Spleen (tissue), 11 donors: ENCODE data around the gene CHST6. TPM values are rescaled to one million over a fixed set of nuclear protein-coding genes. Genes with fewer than 3 reads are reported as not detected.
A peak's percentile ranks its signal among the peaks of the same experiment; 100 is the strongest.
"Not testable (repeated sequence)": the region's sequence is repeated elsewhere in the genome, so short reads cannot be mapped to it uniquely, and the experiment has no call there.

ENCODE experiments used
- DNase-seq: peaks from one replicate; pipeline ENCODE4 v3.0.0-alpha.2; 2020
- H3K27ac ChIP-seq, 8 donors: fragments of 200-600 bp; sonication (generic) in 7 of 8; 1 replicate in 4 of 8; 2 replicates in 4 of 8; pipeline versions ENCODE4 v1.5.0 to v1.8.0; 2016 to 2021; ENCODE audit warnings: inconsistent platforms in 4 of 8, mild to moderate bottlenecking in 4 of 8, moderate library complexity in 1 of 8
- H3K27me3 ChIP-seq, 7 donors: fragments of 200-600 bp; sonication (generic) in 6 of 7; replicated peaks in 1 of 7; 1 replicate in 4 of 7; 2 replicates in 3 of 7; pipeline versions ENCODE4 v1.5.0 to v1.8.0; 2016 to 2021; ENCODE audit warnings: inconsistent platforms in 3 of 7, mild to moderate bottlenecking in 1 of 7
- H3K36me3 ChIP-seq, 6 donors: fragments of 200-600 bp; sonication (generic) in 5 of 6; 1 replicate in 4 of 6; 2 replicates in 2 of 6; pipeline versions ENCODE4 v1.5.0 to v1.8.0; 2016 to 2021; ENCODE audit warnings: inconsistent platforms in 2 of 6
- H3K4me1 ChIP-seq, 6 donors: fragments of 200-600 bp; sonication (generic) in 5 of 6; 1 replicate in 3 of 6; 2 replicates in 3 of 6; pipeline versions ENCODE4 v1.5.0 to v1.8.0; 2016 to 2021; ENCODE audit warnings: inconsistent platforms in 3 of 6
- H3K4me3 ChIP-seq, 8 donors: fragments of 200-600 bp; sonication (generic) in 7 of 8; 1 replicate in 4 of 8; 2 replicates in 4 of 8; pipeline versions ENCODE4 v1.5.0 to v1.8.0; 2016 to 2021; ENCODE audit warnings: inconsistent platforms in 4 of 8, mild to moderate bottlenecking in 4 of 8, moderate library complexity in 2 of 8
- H3K9me3 ChIP-seq, 8 donors: fragments of 200-600 bp; sonication (generic) in 7 of 8; 1 replicate in 4 of 8; 2 replicates in 4 of 8; pipeline versions ENCODE4 v1.5.0 to v1.8.0; 2016 to 2021; ENCODE audit warnings: inconsistent platforms in 4 of 8
- CTCF ChIP-seq, 11 experiments: fragments of 200-600 bp in 7 of 11; fragments of 450-650 bp in 4 of 11; sonication (generic) in 4 of 11; IDR thresholded peaks in 8 of 11; conservative IDR thresholded peaks in 3 of 11; 1 replicate in 7 of 11; 2 replicates in 4 of 11; pipeline versions ENCODE4 v1.4.0 to v1.8.0; 2016 to 2021; ENCODE audit warnings: antibody characterized with exemption in 11 of 11, inconsistent platforms in 4 of 11, mild to moderate bottlenecking in 1 of 11
- POLR2A ChIP-seq, 3 donors: fragments of 450-650 bp; IDR thresholded peaks; one replicate each; pipeline ENCODE4 v1.5.1; 2017; ENCODE audit warnings: antibody characterized with exemption in 3 of 3, mild to moderate bottlenecking in 1 of 3
- POLR2AphosphoS5 ChIP-seq, 3 donors: sonication (generic); formaldehyde crosslinking; IDR thresholded peaks; one replicate each; pipeline ENCODE4 v1.5.1; 2017; ENCODE audit warnings: antibody characterized with exemption in 3 of 3
- WGBS, 5 donors: extraction: QIAGEN DNeasy Blood & Tissue Kit in 3 of 5; methylation state at CpG; one replicate each; pipeline versions ENCODE4 v1.1.5 to v1.1.7; 2013 to 2018; 5-methylcytosine and 5-hydroxymethylcytosine counted together
- intact Hi-C: fragments of 100-400 bp; cut with DNase I; formaldehyde crosslinking; loops from one replicate; pipeline ENCODE4 v1.15.0; 2023; ENCODE audit warnings: low total_unique reads
- polyA plus RNA-seq, 3 donors: library from polyadenylated mRNA; stranded (reverse); fragments of 200-250 nt; gene quantifications; one replicate each; pipeline ENCODE4 v1.2.1, GENCODE V29; 2013
- total RNA-seq, 7 donors: library from RNA; depleted of rRNA in 3 of 7; stranded (reverse); fragments of >200 nt in 3 of 7; fragmentation: NEBNext Ultra II Directional in 4 of 7; extraction: Animal tissue kit (Norgen Biotek cat#: 25700) in 4 of 7; gene quantifications; one replicate each; pipeline versions ENCODE4 v1.1.0 to v1.2.1, GENCODE V29; 2016 to 2021
- donor health status: healthy with polysubstance abuse.
- donor health status: DM: no; HTN: no; CAD: no; lungs with moderate emphysema.
- donor health status: DM: no; HTN: no; CAD: no.
- donor health status: Bipolar disorder and iron deficiency.
- donor health status: healthy.
- donor health status: DM: no; HTN: no; CAD: no.
- donor health status: DM: yes; HTN: yes; CAD: no.

The CHST6 gene
- total and polyA plus RNA-seq, 10 donors, result under 0.01 to 0.66 (median 0.19) TPM; not detected in 1

GRCh38 chr16:75464122-75464918 lies 30.9 kb downstream of the CHST6 start, which contains the start of gene TMEM170A:
Gene TMEM170A (minus strand): TSS chr16:75464689. CDS start chr16:75464600, 89 bp downstream.
- H3K4me3 ChIP-seq, result peak within 1 kb of the TSS; percentile 83 to 97 (median 93)
- TF ChIP-seq POLR2AphosphoS5 (IDR thresholded peaks at IDR 0.05), result peak; percentile 99 to 100 (median 99)
- TF ChIP-seq CTCF (IDR thresholded peaks at IDR 0.05 in 8 of 11, conservative IDR thresholded peaks at IDR 0.05 in 3 of 11), result peak; percentile 100
- peak; percentile 72 to 88 (median 88) for TF ChIP-seq POLR2A (IDR thresholded peaks at IDR 0.05)
- H3K4me1 ChIP-seq, result peaks cover 0 to 63% (median 38%) of the 10 kb centered on the region in 6 donors
- peak within 1 kb of the TSS; percentile 96 to 100 (median 98) for H3K27ac ChIP-seq
- no peaks in the 10 kb centered on the region for H3K36me3 ChIP-seq
- H3K9me3 ChIP-seq, result no peaks in the 10 kb centered on the region
- H3K27me3 ChIP-seq, result no peaks in the 10 kb centered on the region
- WGBS, 5 donors, result 0 to 1% (median 0%) methylated on average over 56 to 89 of the region's 89 CpGs
- intact Hi-C loops, result loop anchor here (10.0 kb wide), 2 partner anchors 90 to 160 kb away; partner anchors contain the start of genes ADAT1 and TMEM231
- DNase-seq, result peak; percentile 100

- intact Hi-C loops, result loop anchor here (10.0 kb wide), 2 partner anchors 91 to 161 kb away; partner anchors contain the start of genes ADAT1 and TMEM231
- H3K4me3 ChIP-seq, result peak overlapping the region; percentile 83 to 97 (median 93)
- H3K4me1 ChIP-seq, result peaks cover 0 to 61% (median 38%) of the 10 kb centered on the region in 6 donors
- DNase-seq, result peak; percentile 74
- not testable (repeated sequence) for H3K36me3 ChIP-seq, H3K9me3 ChIP-seq, H3K27me3 ChIP-seq
- H3K27ac ChIP-seq, result peak overlapping the region; percentile 96 to 100 (median 98)
- WGBS, 5 donors, result 5 to 7% (median 6%) methylated on average over 25 to 39 of the region's 39 CpGs
Measured at GRCh38 chr16:75463389-75464121, 31.7 kb downstream of the CHST6 start.

- TF ChIP-seq CTCF (IDR thresholded peaks at IDR 0.05 in 8 of 11, conservative IDR thresholded peaks at IDR 0.05 in 3 of 11), result no peak
- TF ChIP-seq POLR2AphosphoS5 (IDR thresholded peaks at IDR 0.05), result no peak
- TF ChIP-seq POLR2A (IDR thresholded peaks at IDR 0.05), result no peak
- 2 to 9% (median 4%) methylated on average over 2 of the region's 2 CpGs for WGBS, 5 donors
- intact Hi-C loops, result loop anchor here (10.0 kb wide), 2 partner anchors 92 to 162 kb away; partner anchors contain the start of genes ADAT1 and TMEM231
- Histone ChIP-seq H3K27me3 (no peaks in the 10 kb centered on the region), H3K36me3 (no peaks in the 10 kb centered on the region), H3K27ac (peak overlapping the region in 1 of 8 donors; percentile 99), H3K4me3 (peak overlapping the region in 3 of 8 donors; percentile 89 to 97 (median 94)), H3K4me1 (peaks cover 0 to 64% (median 38%) of the 10 kb centered on the region in 6 donors), H3K9me3 (no peaks in the 10 kb centered on the region)
- no peak for DNase-seq
Measured at GRCh38 chr16:75462806-75463205, 32.4 kb downstream of the CHST6 start.

GRCh38 chr16:75461575-75461974 lies 33.7 kb downstream of the CHST6 start:
- DNase-seq, result no peak
- Histone ChIP-seq H3K27ac (no peak overlapping the region), H3K9me3 (no peaks in the 10 kb centered on the region), H3K4me1 (peaks cover 0 to 70% (median 38%) of the 10 kb centered on the region in 6 donors), H3K4me3 (no peak overlapping the region), H3K36me3 (peaks cover 0 to 10% (median 0%) of the 10 kb centered on the region in 6 donors), H3K27me3 (no peaks in the 10 kb centered on the region)
- intact Hi-C loops, result loop anchor here (10.0 kb wide), 2 partner anchors 93 to 163 kb away; partner anchors contain the start of genes ADAT1 and TMEM231
- TF ChIP-seq POLR2A (IDR thresholded peaks at IDR 0.05), result no peak
- TF ChIP-seq CTCF (IDR thresholded peaks at IDR 0.05 in 8 of 11, conservative IDR thresholded peaks at IDR 0.05 in 3 of 11), result no peak
- no peak for TF ChIP-seq POLR2AphosphoS5 (IDR thresholded peaks at IDR 0.05)
- 90 to 97% (median 94%) methylated on average over 2 of the region's 2 CpGs for WGBS, 5 donors
